Activated CD8-positive, alpha-beta memory T cell treated with anti-CD3 and anti-CD28 coated beads, Interleukin-2, amount 50 U/mL, for 1 hour (primary cell): ENCODE measurements around the gene CA9.

Experiments
- DNase-seq: peaks from one replicate; pipeline ENCODE4 v3.0.0-alpha.2; 2020; ENCODE audit errors: extremely low read depth

CA9 gene

GRCh38 chr9:35691757-35692301, 18.1 kb downstream of the CA9 start:
- DNase-seq: no peak

GRCh38 chr9:35695943-35696401, 22.2 kb downstream of the CA9 start:
- DNase-seq: no peak

- DNase-seq: peak; percentile 12
Observed at GRCh38 chr9:35696520-35697215, 22.9 kb downstream of the CA9 start.

- no peak for DNase-seq
Observed at GRCh38 chr9:35697486-35697885, 23.8 kb downstream of the CA9 start.

- DNase-seq: no peak
Observed at GRCh38 chr9:35698231-35698630, 24.5 kb downstream of the CA9 start.

- DNase-seq: no peak
Observed at GRCh38 chr9:35700031-35700430, 26.3 kb downstream of the CA9 start.

GRCh38 chr9:35700942-35701341, 27.2 kb downstream of the CA9 start:
- DNase-seq: no peak

- no peak for DNase-seq
Observed at GRCh38 chr9:35702696-35703095, 29.0 kb downstream of the CA9 start.

- no peak for DNase-seq
Observed at GRCh38 chr9:35703906-35704672, 30.4 kb downstream of the CA9 start.

- no peak for DNase-seq
Observed at GRCh38 chr9:35705372-35705771, 31.6 kb downstream of the CA9 start.

GRCh38 chr9:35705836-35706430, 32.2 kb downstream of the CA9 start:
- DNase-seq: no peak

GRCh38 chr9:35706951-35707350, 33.2 kb downstream of the CA9 start:
- no peak for DNase-seq

- DNase-seq: no peak
Observed at GRCh38 chr9:35708146-35708545, 34.4 kb downstream of the CA9 start.

- DNase-seq: no peak
Observed at GRCh38 chr9:35710818-35711500, 37.2 kb downstream of the CA9 start.

- DNase-seq: no peak
Observed at GRCh38 chr9:35711501-35712428, 38.0 kb downstream of the CA9 start.

- no peak for DNase-seq
Observed at GRCh38 chr9:35712762-35713400, 39.2 kb downstream of the CA9 start.

- no peak for DNase-seq
Observed at GRCh38 chr9:35713578-35713977, 39.9 kb downstream of the CA9 start.

GRCh38 chr9:35714123-35714522, 40.4 kb downstream of the CA9 start:
- no peak for DNase-seq

GRCh38 chr9:35714579-35715252, 41.0 kb downstream of the CA9 start:
- DNase-seq: no peak

- no peak for DNase-seq
Observed at GRCh38 chr9:35716230-35716629, 42.5 kb downstream of the CA9 start.
